ENCODE data around the gene SSC5D.

The SSC5D gene

DNA sequence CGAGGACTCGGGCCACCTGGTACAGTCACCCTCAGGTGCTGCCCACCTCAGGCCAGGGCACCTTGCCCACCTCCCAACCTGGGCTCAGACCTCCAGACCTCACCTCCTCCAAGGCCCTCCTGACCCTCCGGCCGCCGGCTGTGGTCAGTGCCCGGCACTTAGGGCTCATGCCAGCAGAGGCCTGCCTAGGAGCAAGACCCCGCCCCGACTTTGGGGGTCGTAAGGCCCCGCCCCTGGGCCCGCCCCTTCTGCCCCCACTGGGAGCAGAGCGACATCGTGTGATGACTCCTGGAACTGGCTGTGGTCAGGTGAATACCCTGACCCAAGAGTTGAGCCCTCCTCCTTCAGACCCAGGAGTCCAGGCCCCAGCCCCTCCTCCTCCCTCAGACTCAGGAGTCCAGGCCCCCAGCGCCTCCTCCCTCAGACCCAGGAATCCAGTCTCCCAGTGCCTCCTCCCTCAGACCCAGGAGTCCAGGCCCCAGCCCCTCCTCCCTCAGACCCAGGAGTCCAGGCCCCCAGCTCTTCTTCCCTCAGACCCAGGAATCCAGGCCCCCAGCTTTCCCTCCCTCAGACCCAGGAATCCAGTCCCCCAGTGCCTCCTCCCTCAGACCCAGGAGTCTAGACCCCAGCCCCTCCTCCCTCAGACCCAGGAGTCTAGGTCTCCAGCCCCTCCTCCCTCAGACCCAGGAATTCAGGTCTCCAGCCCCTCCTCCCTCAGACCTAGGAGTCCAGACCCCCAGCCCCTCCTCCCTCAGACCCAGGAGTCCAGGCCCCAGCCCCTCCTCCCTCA lies 48.9 kb downstream of the SSC5D start, which contains the start of gene SBK2:
SBK2 (minus strand) TSS at position 183 of the 790 bp plus-strand sequence. CDS start 839 bp downstream, outside the sequence.
- peak; percentile 87 for DNase-seq (ENCODE audit: low read depth, low spot score)

- DNase-seq (ENCODE audit: low read depth, low spot score): peak; percentile 62
These were observed 49.5 kb downstream of the SSC5D start for GRCh38 chr19:55537741-55538111.

- DNase-seq (ENCODE audit: low read depth, low spot score): peak; percentile 42
These were observed 49.9 kb downstream of the SSC5D start for GRCh38 chr19:55538132-55538531.

GRCh38 chr19:55539090-55539984 lies 51.1 kb downstream of the SSC5D start:
- no peak for DNase-seq (ENCODE audit: low read depth, low spot score)

DNA sequence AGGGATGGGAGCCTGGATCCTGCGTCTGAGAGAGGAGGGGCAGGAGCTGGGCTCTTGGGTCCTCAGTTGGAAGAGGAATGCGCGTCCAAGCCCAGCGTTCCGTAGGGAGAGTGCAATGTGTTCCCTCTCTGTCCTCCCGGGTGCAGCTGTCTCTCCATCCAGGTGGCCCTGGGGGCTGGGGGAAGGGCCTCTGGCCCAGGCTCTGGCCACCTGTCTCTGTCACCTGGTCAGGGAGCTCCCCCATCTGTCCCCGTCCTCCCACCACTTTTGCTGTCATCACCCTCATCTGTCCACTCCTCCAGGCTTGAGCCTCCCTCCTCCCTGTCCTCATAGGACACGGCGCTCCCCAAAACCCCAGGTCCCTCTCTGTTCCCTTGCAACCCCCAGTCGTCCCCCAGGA lies 52.4 kb downstream of the SSC5D start:
- DNase-seq (ENCODE audit: low read depth, low spot score): peak; percentile 36

DNA sequence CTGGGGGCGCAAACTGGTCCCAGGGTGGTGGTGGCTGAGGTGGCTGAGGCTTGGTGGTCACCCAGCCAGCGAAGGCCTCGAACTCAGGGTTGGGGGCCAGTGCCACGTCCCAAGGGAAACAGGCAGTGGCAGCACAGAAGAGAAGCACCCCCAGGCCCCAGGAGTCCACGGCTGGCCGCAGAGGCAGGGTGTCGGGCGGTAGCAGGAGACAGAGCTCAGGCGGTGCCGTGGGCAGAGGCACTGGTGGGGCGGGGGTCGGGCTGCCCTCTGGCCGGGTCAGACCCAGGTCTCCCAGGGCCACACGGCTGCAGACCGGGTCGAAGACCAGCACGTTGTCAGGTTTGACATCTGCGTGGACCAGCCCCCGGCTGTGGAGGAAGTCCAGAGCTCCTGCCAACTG lies 52.9 kb downstream of the SSC5D start:
- DNase-seq (ENCODE audit: low read depth, low spot score): no peak

- DNase-seq (ENCODE audit: low read depth, low spot score): no peak
These were observed 54.1 kb downstream of the SSC5D start for GRCh38 chr19:55542292-55542855.

DNA sequence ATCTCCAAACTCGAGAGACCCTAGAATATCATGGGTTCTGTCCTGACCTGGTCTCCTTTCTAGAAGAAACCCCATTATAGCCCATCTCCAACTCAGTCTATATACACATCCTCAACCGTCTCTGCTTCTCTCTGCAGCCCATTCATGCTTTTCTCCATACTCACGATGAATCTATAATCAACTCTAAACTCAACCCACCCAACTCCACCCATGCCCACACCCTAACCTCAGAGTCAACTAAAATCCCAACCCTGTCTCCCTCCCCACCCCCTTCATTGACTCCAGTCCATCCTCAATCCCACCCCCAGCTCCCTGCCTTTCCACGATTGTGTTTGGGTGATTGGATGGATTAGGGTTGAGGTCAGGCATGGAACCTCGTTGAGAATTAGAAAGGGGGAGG lies 55.3 kb downstream of the SSC5D start:
- DNase-seq (ENCODE audit: low read depth, low spot score): no peak

- no peak for DNase-seq (ENCODE audit: low read depth, low spot score)
These were observed 55.8 kb downstream of the SSC5D start for GRCh38 chr19:55544014-55544413.

DNA sequence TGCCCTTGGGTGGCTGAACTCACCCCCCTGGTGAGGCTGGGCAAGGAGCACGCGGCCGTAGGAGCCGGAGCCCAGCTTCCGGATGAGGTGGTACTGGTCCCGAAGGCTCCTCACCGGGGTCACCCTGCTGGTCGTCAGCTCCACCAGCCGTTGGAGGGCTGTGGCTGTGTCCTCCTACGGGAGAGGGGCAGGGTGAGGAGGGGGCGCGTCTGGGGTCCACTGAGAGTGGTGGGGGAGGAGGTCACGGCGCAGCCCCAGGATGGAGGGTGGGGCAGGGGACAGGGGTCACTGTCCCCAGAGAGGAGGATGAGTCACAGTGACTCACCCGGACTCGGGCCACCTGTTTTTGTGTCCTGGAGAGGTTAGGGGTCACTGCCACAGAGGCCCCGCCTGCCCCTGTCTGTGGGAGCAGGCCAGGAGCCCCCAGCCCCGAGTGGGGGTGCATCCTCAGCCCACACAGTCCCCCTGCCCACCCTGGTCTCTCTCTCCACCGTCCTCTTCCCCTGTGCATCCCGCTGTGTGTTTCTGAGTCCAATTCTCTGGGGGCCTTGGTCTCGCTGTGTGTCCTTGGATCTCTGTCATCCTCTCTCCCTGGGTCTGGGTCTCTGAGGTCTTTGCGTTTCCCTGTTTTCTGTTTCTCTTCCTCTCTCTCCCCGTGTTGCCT lies 56.7 kb downstream of the SSC5D start:
- DNase-seq (ENCODE audit: low read depth, low spot score): no peak

DNA sequence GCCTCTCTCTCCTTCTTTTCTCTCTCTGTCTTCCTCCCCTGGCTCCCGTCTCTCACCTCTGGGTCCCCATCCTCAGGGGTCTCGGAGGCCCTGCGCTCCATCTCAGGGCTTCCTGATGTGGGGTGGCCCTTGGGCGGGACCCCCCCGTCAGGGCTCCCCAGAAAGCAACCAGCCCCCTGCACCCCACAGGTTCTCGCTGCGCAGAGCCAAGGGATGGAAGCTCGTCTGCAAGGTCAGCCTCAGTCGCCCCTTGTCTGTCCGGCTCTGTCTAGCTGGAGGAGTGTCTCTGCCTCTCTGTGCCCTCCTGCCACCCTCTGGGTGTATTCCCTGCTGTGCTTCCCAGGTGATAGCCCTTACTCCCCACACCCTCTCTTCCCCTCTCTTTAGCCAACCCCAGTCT lies 57.2 kb downstream of the SSC5D start, which contains the start of gene SBK3:
SBK3 (minus strand) TSS at position 101 of the 400 bp plus-strand sequence; CDS start at position 101, 0 bp downstream.
- no peak for DNase-seq (ENCODE audit: low read depth, low spot score)

DNA sequence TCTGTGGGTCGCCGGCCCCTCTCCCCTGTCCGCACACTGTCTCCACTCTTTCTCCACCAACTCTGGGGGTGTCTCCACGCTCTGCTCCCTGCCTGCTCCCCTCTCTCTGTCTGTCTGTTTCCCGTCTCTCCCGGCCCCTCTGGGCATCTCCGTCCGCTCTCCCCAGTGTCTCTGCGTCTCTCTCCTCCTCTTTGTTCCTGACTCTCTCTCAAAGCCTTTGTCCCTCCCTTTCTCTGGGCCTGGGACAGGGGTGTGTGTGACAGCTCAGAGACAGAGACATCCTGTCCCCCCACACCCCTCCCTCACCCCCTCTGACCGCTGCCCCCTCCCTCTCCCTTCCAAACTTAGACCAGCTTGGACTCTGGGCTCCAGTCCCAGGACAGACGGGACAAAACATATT lies 57.8 kb downstream of the SSC5D start:
- DNase-seq (ENCODE audit: low read depth, low spot score): no peak

GRCh38 chr19:55546822-55547614 lies 58.8 kb downstream of the SSC5D start:
- no peak for DNase-seq (ENCODE audit: low read depth, low spot score)

DNA sequence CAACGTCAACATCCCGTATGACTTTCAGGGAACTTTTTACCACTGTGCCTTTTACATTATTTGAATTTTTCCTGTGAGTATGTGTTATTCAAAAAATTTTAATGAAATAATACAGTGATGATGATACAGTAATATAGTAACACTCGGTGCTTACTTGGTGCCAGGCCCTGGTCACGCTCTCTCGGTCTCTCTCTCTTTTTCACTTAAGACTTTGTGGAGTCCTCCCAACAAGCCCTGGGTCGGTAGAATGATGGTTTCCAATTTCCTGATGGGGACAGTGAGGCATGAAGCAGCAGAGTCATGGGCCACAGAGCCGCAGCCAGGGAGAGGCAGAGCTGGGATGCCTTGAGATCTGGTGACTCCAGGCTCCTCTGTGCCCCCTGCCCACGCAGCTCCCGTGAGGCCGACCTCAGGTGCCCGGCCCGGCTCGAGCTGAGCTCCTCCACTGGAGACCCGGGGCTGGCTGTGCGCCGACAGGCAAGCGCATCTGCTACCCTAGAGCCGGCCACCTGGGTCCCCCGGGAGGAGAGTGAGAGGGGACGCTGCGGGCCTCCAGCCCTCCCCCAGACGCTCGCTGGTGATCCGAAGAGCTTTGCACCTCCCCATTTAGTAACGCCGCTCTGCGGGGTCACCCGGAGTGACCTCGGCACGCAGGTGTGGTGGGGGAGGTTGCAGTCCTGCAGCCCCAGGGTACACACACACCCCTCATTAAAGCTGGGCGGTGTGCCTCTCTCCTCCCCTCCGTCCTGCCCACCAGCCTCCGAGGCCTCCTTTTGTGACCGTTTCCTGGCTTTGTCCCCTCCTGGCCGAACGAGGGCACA lies 61.5 kb downstream of the SSC5D start:
- DNase-seq (ENCODE audit: low read depth, low spot score): peak; percentile 82

DNA sequence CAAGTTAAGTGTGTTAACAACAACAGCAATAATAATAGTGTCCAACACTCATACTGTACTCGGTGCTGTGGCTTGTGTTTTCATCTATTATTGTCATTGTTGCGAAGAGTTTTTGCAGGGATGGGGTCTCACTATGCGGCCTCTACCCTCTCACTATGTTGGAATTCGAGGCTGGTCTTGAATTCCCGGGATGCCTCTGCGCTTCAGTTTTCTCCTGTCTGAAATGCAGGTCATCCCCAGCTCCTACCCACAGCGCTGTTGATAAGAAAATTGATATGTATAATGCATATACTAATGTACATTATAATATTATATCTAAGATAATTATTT lies 62.0 kb downstream of the SSC5D start:
- no peak for DNase-seq (ENCODE audit: low read depth, low spot score)

DNA sequence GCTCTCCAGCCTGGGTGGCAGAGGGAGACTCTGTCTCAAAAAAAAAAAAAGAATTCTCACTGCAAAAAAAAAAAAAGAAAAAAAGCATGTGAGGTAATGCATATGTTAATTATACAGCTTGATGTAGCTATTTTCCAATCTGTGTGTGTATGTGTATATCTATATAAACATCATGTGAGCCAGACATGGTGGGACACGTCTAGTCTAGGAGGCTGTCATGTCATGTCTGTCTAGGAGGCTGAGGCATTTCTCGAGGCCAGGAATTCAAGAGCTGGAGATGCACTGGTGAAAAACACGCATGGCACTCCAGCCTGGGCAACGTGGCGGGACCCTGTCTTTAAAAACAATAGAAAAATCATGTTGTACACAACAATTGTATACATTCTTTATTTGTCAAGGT lies 64.0 kb downstream of the SSC5D start:
- DNase-seq (ENCODE audit: low read depth, low spot score): no peak

DNA sequence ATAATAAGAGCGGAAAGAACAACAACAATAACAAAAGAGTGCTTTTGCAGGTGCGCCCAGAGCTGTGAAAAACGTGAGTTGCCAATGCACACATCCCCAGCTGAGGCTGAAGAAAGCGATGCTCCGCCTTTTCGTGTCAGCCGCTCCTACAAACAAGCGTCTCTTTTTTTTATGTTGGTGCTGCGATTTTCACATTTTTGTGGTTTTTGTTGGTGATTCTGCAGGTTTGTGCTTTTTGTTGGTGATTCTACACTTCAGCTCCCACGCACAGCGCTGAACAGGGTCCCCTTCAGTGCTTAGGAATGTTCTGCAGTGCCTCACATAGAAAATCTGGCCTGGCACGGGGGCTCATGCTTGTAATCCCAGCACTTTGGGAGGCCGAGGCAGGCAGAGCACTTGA lies 64.4 kb downstream of the SSC5D start:
- peak; percentile 29 for DNase-seq (ENCODE audit: low read depth, low spot score)

- no peak for DNase-seq (ENCODE audit: low read depth, low spot score)
These were observed 65.3 kb downstream of the SSC5D start for GRCh38 chr19:55553217-55554182.

- no peak for DNase-seq (ENCODE audit: low read depth, low spot score)
These were observed 66.1 kb downstream of the SSC5D start for GRCh38 chr19:55554302-55554701.
